ENCODE measurements around the gene SNCG. TPM values are rescaled to one million over a fixed set of nuclear protein-coding genes. Genes with fewer than 3 reads are reported as not detected.
"Not testable (repeated sequence)": the region's sequence is repeated elsewhere in the genome, so short reads cannot be mapped to it uniquely, and the experiment has no call there.

The SNCG gene
- total RNA-seq, 1 experiment from 2014 or later, result 61.1 TPM

DNA sequence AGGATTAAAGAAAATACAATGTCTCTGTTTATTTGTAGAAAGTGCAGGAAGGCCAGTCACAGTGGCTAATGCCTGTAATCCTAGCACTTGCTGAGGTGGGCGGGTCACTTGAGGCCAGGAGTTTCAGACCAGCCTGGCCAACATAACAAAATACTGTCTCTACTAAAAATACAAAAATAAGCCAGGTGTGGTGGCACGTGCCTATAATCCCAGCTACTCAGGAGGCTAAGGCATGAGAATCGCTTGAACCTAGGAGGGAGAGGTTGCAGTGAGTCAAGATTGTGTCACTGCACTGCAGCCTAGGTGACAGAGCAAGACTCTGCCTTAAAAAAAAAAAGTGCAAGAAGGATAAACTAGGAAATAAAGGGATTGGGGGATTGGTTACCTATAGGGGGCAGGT is 20.1 kb downstream of the SNCG start:
- ChIA-PET RAD21 (ENCODE audit: low non-redundant PET in 1 of 2, low total read pairs in 2 of 2, uncharacterized antibody in 2 of 2, unreplicated experiment in 2 of 2) (interaction anchor here in 1 of 2 experiments (0.7 kb wide), 1 partner anchor 61 kb away, joined by 3 read pairs; no protein-coding TSS in a partner anchor), POLR2A (interaction anchor here (0.7 kb wide), 1 partner anchor 1363 kb away, joined by 3 read pairs; no protein-coding TSS in a partner anchor)
- DNase-seq (ENCODE audit: low read depth, low spot score); H3K79me2 ChIP-seq (ENCODE audit: insufficient read depth, low read length); H3K9me3 ChIP-seq (ENCODE audit: control insufficient read depth in 1 of 2, insufficient read depth in 1 of 2, low read depth in 1 of 2, low read length in 2 of 2); H3K9me2 ChIP-seq (ENCODE audit: insufficient read depth); H3K4me3 ChIP-seq (replicated peaks in 1 of 2; ENCODE audit: low read depth in 1 of 2, low read length in 2 of 2); H3K36me3 ChIP-seq (ENCODE audit: control insufficient read depth in 1 of 2, insufficient read depth in 2 of 2, low read length in 2 of 2); BruUV-seq (replicated peaks); intact Hi-C loops (cut with micrococcal nuclease); CTCF ChIA-PET; H3K27ac ChIP-seq (ENCODE audit: low read depth, low read length); H4K20me1 ChIP-seq (ENCODE audit: insufficient read depth); H2AFZ ChIP-seq (ENCODE audit: low read depth, low read length, poor library complexity, severe bottlenecking); H3K27me3 ChIP-seq (ENCODE audit: insufficient read depth, low read length): not testable (repeated sequence)
- 0 out of 2 replicates have a peak, but pooled peaks have one; percentile 17 for TF ChIP-seq POLR2AphosphoS5 (IDR thresholded peaks at IDR 0.05; ENCODE audit: low read depth, low read length)
- Histone ChIP-seq H3K4me2 (ENCODE audit: low read length) (peak overlapping the region; percentile 20), H3K9ac (ENCODE audit: low read length) (peak overlapping the region; percentile 32), H3K4me1 (ENCODE audit: control insufficient read depth in 1 of 2, insufficient read depth in 2 of 2, low read length in 2 of 2) (peaks cover 24 to 62% of the 10 kb centered on the region in 2 experiments)
- ATAC-seq, result peak; percentile 72

DNA sequence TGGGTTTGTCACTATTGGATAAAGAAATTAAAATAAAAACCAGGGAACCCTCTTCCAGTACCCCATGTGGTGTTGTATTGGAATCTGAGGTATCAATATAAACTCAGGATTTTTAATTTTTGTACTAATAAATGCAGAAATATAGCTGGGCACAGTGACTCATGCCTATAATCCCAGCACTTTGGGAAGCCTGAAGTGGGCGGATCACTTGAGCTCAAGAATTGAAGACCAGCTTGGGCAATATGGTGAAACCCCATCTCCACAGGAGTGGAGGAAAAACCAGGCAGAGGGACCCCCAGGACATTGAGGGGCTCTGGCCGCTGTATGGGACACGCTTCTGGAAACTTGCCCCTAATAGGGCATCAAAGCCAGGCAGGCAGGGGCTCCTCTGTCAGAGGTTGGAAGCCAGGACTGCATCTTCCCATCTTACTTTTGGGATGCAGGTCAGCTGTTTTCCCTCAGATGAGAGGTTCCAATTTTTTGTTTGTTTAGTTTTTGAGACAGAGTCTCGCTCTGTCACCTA is 21.0 kb downstream of the SNCG start:
- H3K4me2 ChIP-seq (ENCODE audit: low read length), result peak overlapping the region; percentile 20
- no peak overlapping the region for H3K9ac ChIP-seq (ENCODE audit: low read length)
- H2AFZ ChIP-seq (ENCODE audit: low read depth, low read length, poor library complexity, severe bottlenecking), result no peak overlapping the region
- H3K36me3 ChIP-seq (ENCODE audit: control insufficient read depth in 1 of 2, insufficient read depth in 2 of 2, low read length in 2 of 2), result no peaks in the 10 kb centered on the region
- ChIA-PET POLR2A (interaction anchor here (0.9 kb wide), 1 partner anchor 8 kb away, joined by 3 read pairs; no protein-coding TSS in a partner anchor), RAD21 (ENCODE audit: low non-redundant PET in 1 of 2, low total read pairs in 2 of 2, uncharacterized antibody in 2 of 2, unreplicated experiment in 2 of 2) (no interaction called here), CTCF (no interaction called here)
- no TSS peak for BruUV-seq (replicated peaks)
- DNase-seq (ENCODE audit: low read depth, low spot score) (no peak), ATAC-seq (no peak)
- TF ChIP-seq POLR2A (IDR thresholded peaks at IDR 0.05; ENCODE audit: borderline replicate concordance, extremely low read depth, insufficient read depth, insufficient read length), result no peak
- TF ChIP-seq RAD21 (IDR thresholded peaks at IDR 0.05; ENCODE audit: low read depth), result no peak
- TF ChIP-seq SRF (IDR thresholded peaks at IDR 0.05; ENCODE audit: low read depth), result no peak
- TF ChIP-seq, protein P1, sequence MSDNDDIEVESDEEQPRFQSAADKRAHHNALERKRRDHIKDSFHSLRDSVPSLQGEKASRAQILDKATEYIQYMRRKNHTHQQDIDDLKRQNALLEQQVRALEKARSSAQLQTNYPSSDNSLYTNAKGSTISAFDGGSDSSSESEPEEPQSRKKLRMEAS (IDR thresholded peaks at IDR 0.05), result no peak
- TF ChIP-seq POLR2AphosphoS5 (IDR thresholded peaks at IDR 0.05; ENCODE audit: low read depth, low read length), result no peak
- TF ChIP-seq YY1 (IDR thresholded peaks at IDR 0.05; ENCODE audit: extremely low read depth, insufficient replicate concordance, low read depth, low read length), result no peak
- H3K9me2 ChIP-seq (ENCODE audit: insufficient read depth), result no peaks in the 10 kb centered on the region
- no peaks in the 10 kb centered on the region for H3K9me3 ChIP-seq (ENCODE audit: control insufficient read depth in 1 of 2, insufficient read depth in 1 of 2, low read depth in 1 of 2, low read length in 2 of 2)
- H3K4me3 ChIP-seq (replicated peaks in 1 of 2; ENCODE audit: low read depth in 1 of 2, low read length in 2 of 2), result no peak overlapping the region
- peaks cover 17 to 55% of the 10 kb centered on the region in 2 experiments for H3K4me1 ChIP-seq (ENCODE audit: control insufficient read depth in 1 of 2, insufficient read depth in 2 of 2, low read length in 2 of 2)
- H4K20me1 ChIP-seq (ENCODE audit: insufficient read depth), result no peaks in the 10 kb centered on the region
- no peak overlapping the region for H3K27ac ChIP-seq (ENCODE audit: low read depth, low read length)
- H3K27me3 ChIP-seq (ENCODE audit: insufficient read depth, low read length), result no peaks in the 10 kb centered on the region
- intact Hi-C loops (cut with micrococcal nuclease), result no loop called here
- H3K79me2 ChIP-seq (ENCODE audit: insufficient read depth, low read length), result no peaks in the 10 kb centered on the region

Data from HCT116 (cell line).